ENCODE measurements around the gene DOC2B. TPM values are rescaled to one million over a fixed set of nuclear protein-coding genes. Genes with fewer than 3 reads are reported as not detected.
A peak's percentile ranks its signal among the peaks of the same experiment; 100 is the strongest.
"Not testable (repeated sequence)": the region's sequence is repeated elsewhere in the genome, so short reads cannot be mapped to it uniquely, and the experiment has no call there.

Gene DOC2B
- total and polyA plus RNA-seq, 11 donors = 1.7 to 13.0 (median 5.8) TPM

DNA sequence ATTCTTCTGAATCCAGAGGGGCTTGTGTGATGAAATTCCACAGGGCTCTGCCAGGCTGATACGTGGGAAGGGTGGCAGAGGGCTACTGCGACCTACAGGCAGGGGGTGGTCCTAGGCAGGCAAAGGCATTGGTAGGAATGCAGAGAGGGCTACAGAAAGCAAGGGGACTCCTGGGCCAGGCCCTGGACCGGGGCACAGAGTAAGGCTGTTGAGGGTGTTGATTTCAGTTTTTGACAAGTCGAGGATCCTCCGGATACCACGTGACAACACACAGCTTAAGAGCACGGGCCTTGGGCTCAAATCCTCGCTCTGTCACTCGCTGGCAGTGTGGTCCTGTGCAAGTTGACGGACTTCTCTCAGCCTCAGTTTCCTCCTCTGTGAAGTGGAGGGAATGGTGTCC lies 19.1 kb upstream of the DOC2B start:
- WGBS, 4 donors = 48 to 65% (median 50%) methylated on average over 10 of the region's 10 CpGs
- ATAC-seq (peak in 3 of 4 donors; percentile 8 to 32 (median 22)), DNase-seq (no peak)
- Histone ChIP-seq H3K4me1 (peaks cover 0 to 28% (median 13%) of the 10 kb centered on the region in 12 donors), H3K36me3 (no peaks in the 10 kb centered on the region), H3K9me3 (no peaks in the 10 kb centered on the region), H3K4me3 (peak overlapping the region in 2 of 12 donors; percentile 13 to 42), H3K27me3 (peaks cover 0 to 40% (median 2%) of the 10 kb centered on the region in 9 donors), H3K27ac (peak overlapping the region in 7 of 12 donors; percentile 20 to 79 (median 45))
- TF ChIP-seq, protein P1, sequence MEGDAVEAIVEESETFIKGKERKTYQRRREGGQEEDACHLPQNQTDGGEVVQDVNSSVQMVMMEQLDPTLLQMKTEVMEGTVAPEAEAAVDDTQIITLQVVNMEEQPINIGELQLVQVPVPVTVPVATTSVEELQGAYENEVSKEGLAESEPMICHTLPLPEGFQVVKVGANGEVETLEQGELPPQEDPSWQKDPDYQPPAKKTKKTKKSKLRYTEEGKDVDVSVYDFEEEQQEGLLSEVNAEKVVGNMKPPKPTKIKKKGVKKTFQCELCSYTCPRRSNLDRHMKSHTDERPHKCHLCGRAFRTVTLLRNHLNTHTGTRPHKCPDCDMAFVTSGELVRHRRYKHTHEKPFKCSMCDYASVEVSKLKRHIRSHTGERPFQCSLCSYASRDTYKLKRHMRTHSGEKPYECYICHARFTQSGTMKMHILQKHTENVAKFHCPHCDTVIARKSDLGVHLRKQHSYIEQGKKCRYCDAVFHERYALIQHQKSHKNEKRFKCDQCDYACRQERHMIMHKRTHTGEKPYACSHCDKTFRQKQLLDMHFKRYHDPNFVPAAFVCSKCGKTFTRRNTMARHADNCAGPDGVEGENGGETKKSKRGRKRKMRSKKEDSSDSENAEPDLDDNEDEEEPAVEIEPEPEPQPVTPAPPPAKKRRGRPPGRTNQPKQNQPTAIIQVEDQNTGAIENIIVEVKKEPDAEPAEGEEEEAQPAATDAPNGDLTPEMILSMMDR (IDR thresholded peaks at IDR 0.05) = no peak
- no peak for TF ChIP-seq POLR2A (IDR thresholded peaks at IDR 0.05)
- intact Hi-C loops (cut with DNase I) = no loop called here

DNA sequence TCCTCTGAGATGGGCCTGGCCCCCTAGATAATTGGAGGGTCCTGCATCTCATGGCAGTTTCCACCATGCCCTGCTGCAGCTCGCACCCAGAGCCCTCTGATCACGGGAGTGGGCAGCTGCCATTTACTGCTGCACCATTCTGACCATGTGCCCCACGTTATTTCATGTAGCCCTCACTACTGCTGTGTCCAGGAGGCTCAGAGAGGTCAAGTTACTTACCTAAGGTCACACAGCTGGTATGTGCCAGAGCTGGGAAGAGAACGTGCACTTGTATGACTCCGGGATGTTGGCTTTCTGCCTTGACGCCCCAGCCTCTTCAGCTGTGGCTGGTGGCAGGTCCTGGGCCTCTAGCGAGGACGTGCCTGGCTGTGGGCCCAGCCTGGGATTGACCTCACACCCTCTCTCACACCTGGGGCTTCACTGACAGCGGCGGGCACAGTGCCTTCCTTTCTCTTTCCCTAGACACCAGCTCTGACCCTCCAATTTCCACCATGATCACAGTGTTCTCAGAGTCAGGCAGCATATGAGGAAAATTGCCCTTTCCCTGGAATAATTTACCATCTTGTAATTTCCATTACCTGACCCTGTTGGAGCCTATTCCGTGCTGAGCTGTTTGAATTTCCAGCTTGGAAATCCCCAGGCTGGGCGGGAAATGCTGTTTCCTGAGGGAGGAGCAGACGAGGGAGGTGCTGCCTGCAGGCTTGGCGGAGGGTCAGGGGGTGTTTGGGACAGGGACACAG lies 18.5 kb upstream of the DOC2B start:
- intact Hi-C loops (cut with DNase I) = no loop called here
- DNase-seq (peak in 4 of 5 donors; percentile 45 to 71 (median 54)), ATAC-seq (peak; percentile 51 to 90 (median 66))
- Histone ChIP-seq H3K4me1 (peaks cover 0 to 26% (median 14%) of the 10 kb centered on the region in 12 donors), H3K27me3 (peaks cover 0 to 37% (median 2%) of the 10 kb centered on the region in 9 donors), H3K9me3 (no peaks in the 10 kb centered on the region), H3K4me3 (peak overlapping the region in 9 of 12 donors; percentile 12 to 42 (median 29)), H3K27ac (peak overlapping the region in 9 of 12 donors; percentile 17 to 79 (median 52)), H3K36me3 (no peaks in the 10 kb centered on the region)
- TF ChIP-seq, protein P1 (IDR thresholded peaks at IDR 0.05) = no peak
- TF ChIP-seq POLR2A (IDR thresholded peaks at IDR 0.05) = no peak
- 28 to 37% (median 34%) methylated on average over 13 to 14 of the region's 14 CpGs for WGBS, 4 donors

DNA sequence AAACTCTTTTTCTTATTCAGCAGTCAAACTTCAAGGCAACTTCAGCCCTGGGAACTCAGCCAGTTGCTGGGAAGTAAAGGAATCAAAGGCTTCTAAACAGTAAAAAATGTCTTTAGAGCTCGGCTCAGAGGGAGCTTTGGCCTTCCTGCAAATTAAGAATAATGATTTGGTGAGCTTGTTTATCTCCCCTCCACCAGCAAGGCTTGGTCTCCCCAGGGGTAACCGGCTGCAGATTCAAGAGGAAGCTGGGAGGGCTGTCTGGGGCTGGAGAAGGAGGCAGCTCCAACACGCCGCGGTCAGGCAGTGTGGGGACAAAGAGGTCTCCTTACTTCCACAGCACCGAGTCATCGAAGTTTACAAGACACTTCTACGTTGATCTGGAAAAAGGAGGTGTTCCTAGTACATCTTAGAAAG lies 17.7 kb upstream of the DOC2B start:
- H3K4me3 ChIP-seq = peak overlapping the region in 8 of 12 donors; percentile 13 to 42 (median 30)
- H3K27ac ChIP-seq = peak overlapping the region in 7 of 12 donors; percentile 22 to 79 (median 62)
- H3K4me1 ChIP-seq = peaks cover 0 to 25% (median 14%) of the 10 kb centered on the region in 12 donors
- peak in 1 of 5 donors; percentile 29 for DNase-seq
- 15 to 25% (median 19%) methylated on average over 8 of the region's 8 CpGs for WGBS, 4 donors
- peaks cover 0 to 36% (median 2%) of the 10 kb centered on the region in 9 donors for H3K27me3 ChIP-seq
- TF ChIP-seq POLR2A (IDR thresholded peaks at IDR 0.05) = no peak
- TF ChIP-seq, protein P1 (IDR thresholded peaks at IDR 0.05) = no peak
- no peaks in the 10 kb centered on the region for H3K36me3 ChIP-seq
- intact Hi-C loops (cut with DNase I) = no loop called here
- ATAC-seq = peak in 1 of 4 donors; percentile 64
- H3K9me3 ChIP-seq = no peaks in the 10 kb centered on the region

DNA sequence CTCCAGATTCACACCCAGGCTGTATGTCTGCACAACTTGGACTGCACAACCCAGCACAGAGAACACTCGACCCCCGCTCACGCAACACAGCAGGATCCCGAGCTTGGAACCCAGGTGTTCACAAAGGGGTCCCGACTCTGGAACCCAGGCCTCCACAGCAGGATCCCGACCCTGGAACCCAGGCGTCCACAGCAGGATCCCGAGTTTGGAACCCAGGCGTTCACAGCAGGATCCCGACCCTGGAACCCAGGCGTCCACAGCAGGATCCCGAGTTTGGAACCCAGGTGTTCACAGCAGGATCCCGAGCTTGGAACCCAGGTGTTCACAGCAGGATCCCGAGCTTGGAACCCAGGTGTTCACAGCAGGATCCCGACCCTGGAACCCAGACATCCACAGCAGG lies 16.8 kb upstream of the DOC2B start:
- DNase-seq; ATAC-seq; intact Hi-C loops (cut with DNase I); H3K4me3 ChIP-seq; H3K27ac ChIP-seq; H3K36me3 ChIP-seq; H3K9me3 ChIP-seq: not testable (repeated sequence)
- Histone ChIP-seq H3K27me3 (peaks cover 0 to 36% (median 2%) of the 10 kb centered on the region in 9 donors), H3K4me1 (peaks cover 0 to 25% (median 14%) of the 10 kb centered on the region in 12 donors)
- WGBS, 4 donors = 91 to 93% (median 92%) methylated on average over 15 of the region's 15 CpGs

Measured in heart left ventricle (tissue), 16 donors.